ENCODE results near the gene TP53RK.

TP53RK gene

DNA sequence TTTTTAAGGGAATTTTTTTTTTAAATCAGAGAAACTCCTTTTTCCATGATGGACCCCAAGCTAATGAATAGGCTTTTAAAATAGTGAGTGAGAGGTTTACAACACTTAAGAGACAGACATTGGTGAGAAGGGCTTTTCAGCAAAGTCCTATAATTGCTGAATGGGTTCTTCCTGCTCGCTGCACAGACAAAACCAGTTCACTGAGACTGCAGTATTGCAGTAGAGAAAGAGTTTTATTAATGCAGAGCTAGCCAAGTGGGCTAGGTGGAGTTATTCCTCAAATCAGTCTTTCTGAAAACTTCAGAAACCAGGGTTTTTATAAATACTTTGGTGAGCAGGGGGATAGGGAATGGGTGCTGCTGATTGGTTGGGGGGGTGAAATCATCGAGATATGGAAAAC is 17.0 kb upstream of the TP53RK start:
- no peak for DNase-seq

DNA sequence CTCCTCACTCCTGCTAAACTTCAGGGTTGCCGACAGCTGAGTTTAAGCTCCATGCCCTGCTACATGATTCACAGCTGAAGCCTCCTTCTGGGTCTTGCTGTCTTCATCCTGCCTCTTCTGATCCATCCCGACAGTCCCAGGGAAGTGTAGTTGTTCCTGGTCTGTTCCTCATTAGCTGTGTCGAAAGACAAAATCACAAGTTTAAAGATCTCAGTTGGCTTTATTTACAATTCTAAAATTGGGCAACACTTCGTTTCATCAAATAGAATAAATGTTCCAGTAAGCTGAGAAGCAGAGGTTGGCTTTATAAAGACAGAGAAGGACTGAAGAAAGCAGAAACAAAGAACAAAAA is 16.1 kb upstream of the TP53RK start:
- DNase-seq, result no peak

GRCh38 chr20:46704714-46705377 is 15.6 kb upstream of the TP53RK start:
- no peak for DNase-seq

DNA sequence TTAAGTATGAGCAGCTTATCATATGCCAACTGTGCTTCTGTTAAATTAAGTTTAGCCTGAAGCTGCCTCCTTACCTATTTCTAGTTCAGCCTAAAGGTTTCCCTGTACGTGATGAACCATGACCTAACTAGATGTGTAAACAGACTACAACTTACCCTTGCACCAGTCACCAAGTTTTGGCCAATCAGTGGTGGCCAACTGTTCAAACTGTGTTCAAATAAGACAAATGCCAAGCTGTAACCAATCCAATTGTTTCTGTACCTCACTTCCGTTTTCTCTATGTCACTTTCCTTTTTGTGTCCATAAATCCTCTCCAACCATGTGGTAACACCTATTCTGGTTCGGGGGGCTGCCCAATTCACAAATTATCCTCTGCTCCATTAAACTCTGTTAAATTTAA is 14.2 kb upstream of the TP53RK start:
- DNase-seq, result no peak

DNA sequence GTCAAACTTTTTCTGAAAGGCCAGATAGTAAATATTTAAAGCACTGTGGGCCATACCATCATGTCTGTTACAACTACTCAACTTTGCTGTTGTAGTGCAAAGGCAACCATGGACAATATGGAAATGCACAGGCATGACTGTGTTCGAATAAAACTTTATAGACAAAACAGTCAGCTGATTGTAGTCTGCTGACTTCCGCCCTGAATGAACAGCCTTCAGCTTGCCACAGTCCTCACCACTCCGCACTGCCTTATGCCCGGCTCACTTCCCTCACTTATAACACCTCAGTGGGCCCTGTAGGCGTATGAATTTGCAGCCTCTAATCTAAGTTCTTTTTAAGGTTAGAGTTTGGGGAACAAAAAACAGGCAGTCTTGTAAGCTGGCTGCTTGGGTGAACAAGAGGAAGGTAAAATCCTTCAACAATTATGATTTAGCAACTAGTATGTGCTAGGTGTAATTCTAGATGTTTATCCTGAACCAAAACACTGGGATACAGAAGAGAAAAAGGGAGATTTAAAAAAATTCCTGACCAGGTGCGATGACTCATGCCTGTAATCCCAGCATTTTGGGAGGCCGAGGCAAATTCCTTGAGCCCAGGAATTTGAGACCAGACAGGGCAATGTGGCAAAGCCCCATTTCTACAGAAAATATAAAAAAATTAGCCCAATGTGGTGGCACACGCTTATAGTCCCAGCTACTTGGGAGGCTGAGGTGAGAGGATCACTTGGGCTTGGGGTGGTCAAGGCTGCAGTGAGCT is 13.4 kb upstream of the TP53RK start:
- no peak for DNase-seq

GRCh38 chr20:46701986-46702385 is 12.7 kb upstream of the TP53RK start:
- no peak for DNase-seq

GRCh38 chr20:46701556-46701955 is 12.3 kb upstream of the TP53RK start:
- no peak for DNase-seq

DNA sequence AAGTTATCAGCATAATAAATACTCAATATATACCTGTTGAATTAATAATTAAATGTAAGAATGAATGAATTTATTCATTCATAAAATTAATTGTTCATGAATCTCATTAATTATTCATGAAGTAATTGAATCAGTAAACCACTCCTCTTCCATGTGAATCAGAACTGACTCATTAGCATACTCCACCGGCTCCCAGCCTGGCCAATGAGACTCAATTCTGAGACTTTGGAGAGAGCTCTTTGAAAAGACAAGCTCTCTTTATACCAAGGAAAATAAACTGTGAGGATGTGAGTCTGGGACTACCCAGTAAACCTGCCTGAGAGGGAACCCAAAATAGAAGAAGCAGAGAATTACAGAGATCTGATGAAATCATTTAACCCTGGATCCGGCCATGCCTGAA is 11.8 kb upstream of the TP53RK start:
- no peak for DNase-seq

DNA sequence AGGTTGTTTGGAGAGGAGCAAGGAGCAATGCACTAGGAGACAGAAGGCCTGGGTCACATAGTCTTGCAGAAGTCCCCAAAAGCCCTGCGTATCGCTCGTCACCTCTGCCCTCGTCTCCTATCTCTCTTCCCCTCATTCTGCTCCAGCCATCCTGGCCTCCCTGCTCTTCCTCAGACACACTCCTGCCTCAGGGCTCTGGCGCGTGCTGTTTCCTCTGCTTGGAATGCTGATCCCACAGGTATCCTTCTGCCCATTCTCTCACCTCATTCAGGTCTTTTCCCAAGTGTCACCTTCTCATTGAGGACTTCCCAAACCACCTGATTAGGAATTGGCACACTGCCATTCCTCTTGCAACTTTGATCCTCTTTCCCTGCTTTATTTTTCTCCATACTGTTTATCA is 11.2 kb upstream of the TP53RK start:
- DNase-seq, result no peak

DNA sequence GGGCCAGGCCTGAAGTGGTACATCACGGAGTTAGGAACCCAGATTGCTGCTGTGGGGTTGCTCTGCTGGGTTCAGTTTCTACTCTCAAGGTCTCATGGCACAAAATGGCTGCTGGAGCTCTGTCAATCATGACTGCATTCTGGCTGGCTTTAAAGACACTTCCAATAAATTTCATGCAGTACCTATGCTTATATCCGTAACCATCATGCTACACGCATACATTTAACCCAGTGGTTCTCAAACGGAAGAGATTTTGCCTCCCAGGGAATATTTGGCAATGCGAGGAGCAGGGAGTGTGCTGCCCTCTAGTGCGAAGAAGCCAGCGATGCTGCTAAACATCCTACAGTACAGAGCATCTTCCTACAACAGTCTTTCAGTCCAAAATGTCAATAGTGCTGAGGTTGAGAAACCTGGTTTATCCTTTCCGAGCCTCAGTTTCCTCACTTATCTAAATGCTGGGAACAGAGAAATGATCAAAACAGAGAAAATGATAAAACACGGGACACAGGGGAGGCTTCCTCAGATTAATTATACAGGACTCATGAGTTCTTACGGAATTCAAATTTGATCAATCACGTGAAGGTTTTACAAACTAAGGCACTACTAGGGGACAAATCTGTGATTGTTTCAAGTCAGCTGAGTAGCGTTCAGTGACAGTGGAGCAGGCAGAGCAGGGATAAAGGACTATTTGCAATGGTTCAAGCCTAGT is 10.6 kb upstream of the TP53RK start:
- DNase-seq, result no peak

- DNase-seq, result no peak
Observed at GRCh38 chr20:46698788-46699187, 9.5 kb upstream of the TP53RK start.

DNA sequence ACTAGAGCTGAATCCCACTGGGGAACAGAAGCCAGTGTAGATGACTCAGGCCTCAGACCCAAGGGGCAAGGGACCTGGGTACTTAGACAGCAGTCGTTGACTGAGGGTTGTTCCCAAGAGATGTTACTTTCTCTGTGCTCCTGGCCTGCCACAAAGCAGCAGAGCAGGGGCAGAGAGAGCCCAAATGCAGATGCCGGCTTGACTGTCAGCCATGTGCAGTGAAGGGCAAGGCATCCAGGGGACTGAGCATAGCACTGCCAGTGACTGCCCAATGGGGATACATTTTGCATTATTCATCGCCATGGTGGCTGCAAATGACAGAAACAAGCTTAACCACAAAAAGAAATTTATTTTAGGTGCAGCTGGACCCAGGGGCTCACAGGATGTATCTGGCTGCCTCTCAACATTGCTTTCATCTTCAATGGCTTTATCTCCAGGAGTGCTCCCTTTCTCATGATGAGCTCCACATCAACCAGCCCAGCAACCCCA is 7.6 kb upstream of the TP53RK start:
- DNase-seq, result no peak

GRCh38 chr20:46695892-46696291 is 6.6 kb upstream of the TP53RK start:
- no peak for DNase-seq

DNA sequence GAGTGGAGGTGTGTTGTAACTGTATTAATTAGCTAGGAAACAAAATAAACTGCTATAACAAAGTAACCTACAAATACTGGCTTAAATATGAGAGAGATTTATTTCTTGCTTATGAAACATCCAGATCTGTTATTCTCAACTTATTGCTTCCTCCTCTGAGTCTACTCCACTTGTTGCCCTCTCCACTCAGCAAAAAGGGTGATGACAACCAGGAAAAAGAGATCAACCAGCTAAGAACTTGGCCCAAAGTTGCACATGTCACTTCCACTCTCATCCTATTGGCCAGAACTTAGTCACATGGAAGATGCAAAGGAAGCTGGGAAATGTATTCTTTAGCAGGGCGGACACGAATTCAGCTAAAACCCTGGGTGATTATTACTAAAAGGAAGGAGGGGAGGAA is 5.2 kb upstream of the TP53RK start:
- DNase-seq, result peak; percentile 33

DNA sequence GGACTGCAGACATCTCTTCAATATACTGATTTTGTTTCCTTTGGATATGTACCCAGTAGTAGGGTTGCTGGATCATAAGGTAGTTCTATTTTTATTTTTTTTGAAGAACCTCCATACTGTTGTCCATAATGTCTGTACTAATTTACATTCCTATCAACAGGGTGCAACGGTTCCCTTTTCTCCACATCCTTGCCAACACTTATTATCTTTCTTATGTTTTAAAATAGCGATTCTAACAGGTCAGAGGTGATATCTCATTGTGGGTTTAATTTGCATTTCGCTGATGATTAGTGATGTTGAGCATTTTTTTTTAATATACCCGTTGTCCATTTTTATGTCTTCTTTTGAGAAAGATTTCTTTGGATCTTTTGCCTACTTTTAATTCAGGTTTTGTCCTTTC is 2.0 kb upstream of the TP53RK start:
- no peak for DNase-seq

DNA sequence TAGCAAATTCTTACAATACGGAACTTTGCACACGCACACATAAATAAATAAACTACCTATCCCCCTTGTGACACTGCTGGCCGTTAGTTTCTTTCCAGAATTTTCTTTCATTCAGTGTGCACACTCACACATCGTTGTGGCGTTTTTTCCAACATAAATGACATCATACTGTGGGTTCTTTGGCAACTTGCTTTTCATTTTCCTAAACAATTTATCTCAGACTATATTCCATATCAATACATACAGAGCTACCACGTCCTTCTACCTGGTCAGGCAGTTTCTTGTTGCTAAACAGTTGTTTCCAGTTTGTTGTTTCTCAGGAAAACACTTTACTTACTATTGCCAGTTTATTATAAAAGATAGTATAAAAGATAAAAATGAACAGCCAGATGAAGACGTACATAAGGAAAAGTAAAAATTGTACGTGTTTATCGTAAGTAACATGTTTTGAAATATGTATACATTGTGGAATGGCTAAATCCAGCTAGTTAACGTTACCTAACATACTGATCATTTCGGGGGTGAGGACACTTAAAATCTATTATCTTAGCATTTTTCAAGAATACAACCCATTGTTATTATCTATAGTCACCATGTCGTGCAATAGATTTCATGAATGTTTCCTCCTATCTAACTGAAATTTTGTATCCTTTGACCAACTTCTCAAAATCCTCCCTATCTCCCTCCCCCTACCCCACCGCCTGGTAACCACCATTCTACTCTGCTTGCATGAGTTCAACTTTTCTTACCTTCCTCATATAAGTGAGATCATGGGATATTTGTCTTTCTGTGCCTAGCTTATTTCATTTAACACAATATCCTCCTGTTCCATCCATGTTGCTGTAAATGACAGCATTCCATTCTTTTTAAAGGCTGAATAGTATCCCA is 1.2 kb upstream of the TP53RK start:
- no peak for DNase-seq

DNA sequence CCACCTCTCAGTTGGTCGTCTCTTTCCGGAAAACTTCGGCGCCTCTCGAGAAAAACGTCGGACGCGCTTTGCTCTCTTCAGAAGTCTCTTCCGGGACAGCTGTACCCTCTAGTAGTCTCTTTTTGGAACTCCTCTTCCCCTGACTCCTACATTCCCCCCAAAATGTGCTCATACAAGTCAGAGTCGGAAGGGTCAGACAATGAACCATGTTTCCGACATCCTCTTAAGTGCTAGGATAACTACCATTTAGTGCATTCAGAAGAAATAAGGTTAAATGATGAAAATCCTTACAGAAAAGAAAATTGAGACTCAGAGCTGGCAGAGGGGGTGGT is 476 bp upstream of the TP53RK start:
- DNase-seq, result no peak

- DNase-seq, result no peak
Observed at GRCh38 chr20:46688151-46689081, 828 bp downstream of the TP53RK start.

DNA sequence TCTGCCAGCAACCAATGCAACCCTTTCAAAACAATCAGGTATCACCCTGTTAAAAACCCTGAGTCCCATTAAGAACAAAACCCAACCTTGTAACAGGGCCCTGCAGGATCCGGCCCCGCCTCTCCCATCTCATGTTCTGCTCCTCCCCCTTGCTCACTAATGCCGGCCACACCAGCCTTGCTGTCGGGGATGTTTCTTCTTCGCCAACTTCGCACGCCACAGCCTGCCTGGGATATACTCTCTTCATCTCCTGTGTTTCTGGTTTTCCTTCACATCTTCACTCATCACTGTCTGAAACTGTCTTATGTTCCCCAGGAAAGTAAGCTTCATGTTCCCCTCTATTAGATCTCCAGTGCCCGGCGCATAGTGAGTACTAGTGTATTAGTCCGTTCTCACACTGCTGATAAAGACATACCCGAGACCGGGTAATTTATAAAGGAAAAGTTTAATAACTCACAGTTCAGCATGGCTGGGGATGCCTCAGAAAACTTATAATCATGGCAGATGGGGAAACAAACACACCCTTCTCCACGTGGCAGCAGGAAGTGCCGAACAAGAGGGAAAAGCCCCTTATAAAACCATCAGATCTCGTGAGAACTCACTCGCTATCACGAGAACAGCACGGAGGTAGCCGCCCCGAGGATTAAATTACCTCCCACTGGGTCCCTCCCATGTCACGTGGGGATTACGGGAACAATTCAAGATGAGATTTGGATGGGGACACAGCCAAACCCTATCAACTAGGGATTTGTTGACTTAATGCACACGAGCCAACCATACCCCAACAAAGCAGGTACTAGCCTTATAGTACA is 5.1 kb downstream of the TP53RK start:
- no peak for DNase-seq

GRCh38 chr20:46683668-46683938 is 5.6 kb downstream of the TP53RK start:
- no peak for DNase-seq

- no peak for DNase-seq
Observed at GRCh38 chr20:46683011-46683667, 6.1 kb downstream of the TP53RK start.

Data from CD4-positive, alpha-beta T cell treated with Interleukin-15 for 1 hour (primary cell).